Osteoblast (primary cell): ENCODE measurements around the gene STX18. TPM values are rescaled to one million over a fixed set of nuclear protein-coding genes. Genes with fewer than 3 reads are reported as not detected.

Experiments used
- DNase-seq: peaks from one replicate; pipeline ENCODE4 v3.0.0; 2011; ENCODE audit warnings: low spot score, mixed read lengths; ENCODE audit not compliant: insufficient read length; ENCODE audit errors: missing footprints
- H2AFZ ChIP-seq: 2 replicates; pipeline ENCODE4 v1.6.0; 2011; ENCODE audit warnings: mild to moderate bottlenecking, low read length
- H3K27ac ChIP-seq: 2 replicates; pipeline ENCODE4 v1.5.1; 2011; ENCODE audit warnings: mild to moderate bottlenecking, low read depth, low read length, moderate library complexity
- H3K27me3 ChIP-seq: 2 replicates; pipeline ENCODE4 v1.6.0; 2012; ENCODE audit warnings: mild to moderate bottlenecking, control low read depth, inconsistent platforms, low read length, moderate library complexity; ENCODE audit not compliant: insufficient read depth
- H3K36me3 ChIP-seq: 2 replicates; pipeline ENCODE4 v1.5.1; 2011; ENCODE audit warnings: mild to moderate bottlenecking, low read length, control low read depth, moderate library complexity; ENCODE audit not compliant: insufficient read depth
- H3K4me1 ChIP-seq: 2 replicates; pipeline ENCODE4 v1.5.1; 2011; ENCODE audit warnings: mild to moderate bottlenecking, low read length, control low read depth, moderate library complexity; ENCODE audit not compliant: insufficient read depth
- H3K4me2 ChIP-seq: 2 replicates; pipeline ENCODE4 v1.6.0; 2011; ENCODE audit warnings: mild to moderate bottlenecking, low read length; ENCODE audit not compliant: insufficient read depth
- H3K4me3 ChIP-seq: fragments of 200-600 bp; sonication (generic); 3 replicates; pipeline ENCODE4 v1.5.1; 2012; ENCODE audit warnings: mild to moderate bottlenecking, low read length, inconsistent platforms; ENCODE audit not compliant: insufficient read depth
- H3K79me2 ChIP-seq: 2 replicates; pipeline ENCODE4 v1.6.0; 2012; ENCODE audit warnings: mild to moderate bottlenecking, low read length, control low read depth, inconsistent platforms; ENCODE audit not compliant: insufficient read depth
- H3K9me3 ChIP-seq: 2 replicates; pipeline ENCODE4 v1.5.1; 2011; ENCODE audit warnings: low read depth, low read length, control low read depth
- H4K20me1 ChIP-seq: 2 replicates; pipeline ENCODE4 v1.6.0; 2012; ENCODE audit warnings: mild to moderate bottlenecking, low read length, control low read depth; ENCODE audit not compliant: insufficient read depth
- CTCF ChIP-seq: IDR thresholded peaks from 2 replicates; pipeline ENCODE4 v1.5.1; 2011; ENCODE audit warnings: mild to moderate bottlenecking, low read depth, low read length, moderate library complexity; ENCODE audit errors: extremely low read depth
- total RNA-seq: library from RNA; depleted of rRNA; stranded (reverse); fragments of >200 nt; gene quantifications from 2 replicates; pipeline ENCODE4 v1.2.3, GENCODE V29; 2012

The STX18 gene
- total RNA-seq, 1 donor: 23.9 TPM

GRCh38 chr4:4402966-4403365, 138.9 kb downstream of the STX18 start:
- peak; percentile 73 for DNase-seq
- Histone ChIP-seq H3K79me2 (no peaks in the 10 kb centered on the region), H3K4me2 (no peak overlapping the region), H3K9me3 (no peaks in the 10 kb centered on the region), H3K4me1 (no peaks in the 10 kb centered on the region), H3K27ac (no peak overlapping the region), H4K20me1 (no peaks in the 10 kb centered on the region), H3K4me3 (no peak overlapping the region), H3K36me3 (no peaks in the 10 kb centered on the region), H2AFZ (no peak overlapping the region), H3K27me3 (peaks cover 8% of the 10 kb centered on the region)
- no peak for TF ChIP-seq CTCF

- Histone ChIP-seq H3K4me2 (no peak overlapping the region), H3K4me3 (no peak overlapping the region), H2AFZ (no peak overlapping the region), H3K79me2 (no peaks in the 10 kb centered on the region), H3K27ac (no peak overlapping the region), H3K36me3 (no peaks in the 10 kb centered on the region), H3K9me3 (no peaks in the 10 kb centered on the region), H3K4me1 (no peaks in the 10 kb centered on the region), H4K20me1 (no peaks in the 10 kb centered on the region), H3K27me3 (peaks cover 17% of the 10 kb centered on the region)
- no peak for TF ChIP-seq CTCF
- peak; percentile 44 for DNase-seq
Measured at GRCh38 chr4:4401036-4401435, 140.8 kb downstream of the STX18 start.

GRCh38 chr4:4398430-4398829, 143.4 kb downstream of the STX18 start:
- Histone ChIP-seq H3K4me2 (no peak overlapping the region), H3K36me3 (no peaks in the 10 kb centered on the region), H3K4me3 (no peak overlapping the region), H3K9me3 (no peaks in the 10 kb centered on the region), H3K4me1 (no peaks in the 10 kb centered on the region), H3K79me2 (no peaks in the 10 kb centered on the region), H3K27ac (no peak overlapping the region), H2AFZ (no peak overlapping the region), H4K20me1 (no peaks in the 10 kb centered on the region), H3K27me3 (peaks cover 30% of the 10 kb centered on the region)
- TF ChIP-seq CTCF: no peak
- DNase-seq: no peak

- H3K36me3 ChIP-seq: no peaks in the 10 kb centered on the region
- H3K4me1 ChIP-seq: no peaks in the 10 kb centered on the region
- H2AFZ ChIP-seq: no peak overlapping the region
- no peaks in the 10 kb centered on the region for H3K79me2 ChIP-seq
- H4K20me1 ChIP-seq: no peaks in the 10 kb centered on the region
- H3K4me2 ChIP-seq: no peak overlapping the region
- no peak overlapping the region for H3K27ac ChIP-seq
- H3K4me3 ChIP-seq: no peak overlapping the region
- peak; percentile 30 for DNase-seq
- peaks cover 30% of the 10 kb centered on the region for H3K27me3 ChIP-seq
- no peak for TF ChIP-seq CTCF
- no peaks in the 10 kb centered on the region for H3K9me3 ChIP-seq
Measured at GRCh38 chr4:4397441-4397819, 144.4 kb downstream of the STX18 start.
